DMS 273 treated with DMSO at 0.1 percent for 48 hours (cell line): ENCODE results near the gene MGAT3.

Experiments used
- DNase-seq: peaks from one replicate; lab custom pipeline; 2025; lab: John Stamatoyannopoulos, UW

MGAT3 gene

DNA sequence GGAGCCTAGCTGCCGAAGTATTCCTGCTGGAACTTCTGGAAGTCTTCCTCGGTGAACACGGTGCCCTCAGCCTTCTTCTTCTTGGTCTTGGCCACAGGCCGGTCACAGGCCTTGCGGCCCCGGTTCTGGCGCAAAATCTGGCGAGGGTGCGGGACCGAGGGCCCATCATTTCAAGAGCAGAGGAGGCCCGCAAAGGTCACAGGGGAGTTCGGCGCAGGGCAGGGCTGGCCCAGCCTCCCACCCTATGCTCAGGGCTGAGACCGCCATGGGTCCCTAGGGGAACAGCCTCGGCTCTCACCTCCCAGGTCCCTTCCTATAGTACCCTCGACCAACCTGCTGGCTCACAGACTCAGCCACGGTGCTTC, 72.7 kb downstream of the MGAT3 start:
- no peak for DNase-seq

DNA sequence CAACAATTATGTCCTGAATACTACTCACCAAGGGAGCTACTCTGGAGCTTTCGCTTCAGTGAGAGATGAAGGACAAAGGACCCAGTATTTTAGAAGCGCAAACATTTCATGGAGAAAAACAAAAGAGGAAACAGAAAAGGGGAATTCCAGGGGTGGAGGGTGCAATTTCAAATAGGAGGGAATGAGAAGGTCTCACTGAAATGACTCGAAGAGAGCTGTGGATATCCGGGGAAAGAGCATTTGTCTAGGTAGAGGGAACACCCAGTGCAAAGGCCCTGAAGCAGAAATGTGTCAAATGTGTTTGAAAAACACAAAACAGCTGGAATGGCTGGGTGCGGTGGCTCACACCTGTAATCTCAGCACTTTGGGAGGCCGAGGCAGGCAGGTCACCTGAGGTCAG, 73.3 kb downstream of the MGAT3 start:
- DNase-seq, result no peak

DNA sequence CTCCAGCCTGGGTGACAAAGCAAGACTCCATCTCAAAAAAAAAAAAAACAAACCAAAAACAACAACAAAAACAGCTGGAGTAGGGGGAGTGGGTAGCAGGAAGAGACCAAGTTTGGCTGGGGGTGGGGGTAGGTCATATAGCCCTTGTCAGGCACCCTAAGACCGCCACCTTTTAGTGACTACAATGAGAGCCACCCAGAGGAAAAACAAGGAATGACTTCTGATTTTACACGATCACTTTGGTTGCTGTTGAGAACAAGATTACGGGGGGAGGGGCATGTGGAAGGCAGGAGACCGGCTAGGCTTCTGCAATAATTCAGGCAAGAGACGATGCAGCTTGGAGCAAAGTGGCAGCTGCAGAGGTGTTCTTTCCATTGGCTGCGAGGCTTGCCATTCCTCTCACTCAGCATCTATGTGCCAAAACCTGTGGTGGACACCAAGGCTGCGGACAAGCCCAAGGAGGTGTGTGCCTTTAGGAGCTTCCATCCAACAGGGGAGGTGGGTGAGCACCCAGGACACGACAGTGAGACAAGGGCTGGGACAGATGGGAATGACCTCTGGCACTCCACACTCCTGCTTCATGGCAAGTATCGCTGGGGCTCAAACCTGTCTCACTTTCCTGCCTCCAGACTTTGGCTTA, 74.0 kb downstream of the MGAT3 start:
- no peak for DNase-seq

DNA sequence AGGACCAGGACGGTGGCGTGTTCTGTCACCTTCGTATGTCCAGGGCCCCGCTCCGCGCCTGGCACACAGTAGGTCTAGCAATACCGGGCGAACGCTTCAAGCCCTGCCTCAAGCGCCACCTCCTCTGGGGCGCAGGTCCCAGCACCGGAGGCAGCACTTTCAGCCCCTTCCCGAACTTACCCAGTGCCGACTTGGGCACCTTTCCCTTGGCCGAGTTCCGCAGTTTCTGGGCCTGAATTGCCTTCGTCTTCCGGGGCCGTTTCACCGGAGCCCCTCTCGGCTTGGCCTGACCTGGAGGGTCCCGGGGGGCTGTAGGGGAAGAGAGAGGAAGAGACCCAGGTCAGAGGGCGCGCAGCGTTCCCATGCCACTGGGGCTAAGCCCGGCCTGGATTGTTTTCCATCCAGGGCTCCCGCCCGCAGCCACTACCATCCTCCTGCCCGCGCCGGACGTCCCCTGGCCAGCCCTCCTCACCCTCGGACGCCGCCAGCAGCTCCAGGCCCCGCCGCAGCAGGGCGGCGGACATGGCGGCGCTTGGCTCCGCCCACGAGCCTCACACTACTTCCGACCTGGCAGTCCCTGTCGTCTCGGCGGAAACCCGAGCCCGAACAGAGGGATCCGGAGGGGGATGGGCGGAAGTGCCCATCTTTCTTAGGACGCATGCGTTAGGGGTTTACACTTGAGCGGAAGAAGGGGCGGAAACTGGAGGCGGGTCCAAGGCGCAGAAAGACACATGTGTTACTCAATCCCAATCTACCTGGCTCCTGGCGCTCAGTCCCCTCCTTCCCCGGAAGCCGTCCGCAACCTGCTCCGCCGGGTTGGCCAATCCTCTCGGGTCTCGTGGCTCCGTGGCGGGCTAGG, 75.6 kb downstream of the MGAT3 start, which contains the start of gene RPS19BP1:
Gene RPS19BP1 (minus strand): TSS at position 534 of the 859 bp plus-strand sequence. CDS start 10 bp downstream, at position 524.
- peak; percentile 98 for DNase-seq

DNA sequence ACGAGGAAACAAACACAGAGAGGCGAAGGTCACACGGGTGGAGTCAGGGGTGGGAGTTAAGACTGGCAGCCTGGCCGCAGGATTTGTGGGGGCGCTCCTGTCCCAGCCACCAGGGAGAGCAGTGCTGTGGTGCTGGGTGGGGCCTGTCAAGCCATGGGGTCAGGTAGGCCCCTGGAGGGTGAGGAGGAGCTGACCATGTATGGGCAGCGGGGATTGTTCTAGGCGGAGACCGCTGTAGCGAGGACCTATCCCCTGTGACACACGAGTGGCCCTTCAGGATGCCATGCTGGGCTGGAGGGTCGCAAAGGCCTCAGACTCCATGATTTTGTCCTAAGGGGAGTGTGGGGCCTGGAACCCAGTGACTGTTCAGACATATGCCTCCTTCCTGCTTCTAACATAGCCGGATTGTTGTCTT, 77.3 kb downstream of the MGAT3 start:
- DNase-seq, result no peak

DNA sequence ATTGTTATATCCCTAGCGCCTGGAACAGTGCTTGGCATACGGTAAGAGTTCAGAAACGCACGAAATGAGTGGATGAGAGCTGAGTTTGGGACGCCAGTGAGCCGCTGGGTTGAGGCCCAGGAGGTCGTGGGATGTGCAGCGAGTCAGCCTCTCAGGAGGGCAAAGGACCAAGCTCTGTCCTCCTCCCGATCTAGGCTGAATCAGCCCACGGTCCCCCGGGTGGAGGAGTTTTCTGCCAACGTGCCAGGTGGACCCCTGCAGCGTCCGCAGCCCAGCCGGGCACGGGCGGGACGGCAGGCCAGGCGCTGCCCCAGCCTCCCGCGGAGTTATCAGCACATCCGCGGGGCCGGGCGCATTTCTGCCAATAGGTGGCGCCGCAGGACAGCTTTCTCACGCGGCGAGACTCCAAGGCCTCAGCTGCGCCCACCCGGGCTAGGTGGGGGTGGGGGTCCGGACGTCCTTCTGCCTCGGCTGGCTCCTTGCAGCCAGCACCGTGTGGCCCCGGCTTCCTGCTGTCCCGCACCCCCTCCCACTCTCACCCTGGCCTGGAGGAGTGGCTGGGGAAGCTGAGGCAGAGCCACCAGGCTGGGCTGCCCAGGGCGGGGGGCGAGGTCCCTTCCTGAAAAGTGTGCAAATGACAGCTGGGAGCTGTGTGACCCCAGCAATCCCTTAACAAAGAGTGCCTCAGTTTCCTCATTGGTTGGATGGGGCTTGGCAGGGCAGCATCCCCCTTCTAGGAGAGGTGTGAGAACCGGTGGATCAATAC, 78.0 kb downstream of the MGAT3 start:
- DNase-seq, result no peak

DNA sequence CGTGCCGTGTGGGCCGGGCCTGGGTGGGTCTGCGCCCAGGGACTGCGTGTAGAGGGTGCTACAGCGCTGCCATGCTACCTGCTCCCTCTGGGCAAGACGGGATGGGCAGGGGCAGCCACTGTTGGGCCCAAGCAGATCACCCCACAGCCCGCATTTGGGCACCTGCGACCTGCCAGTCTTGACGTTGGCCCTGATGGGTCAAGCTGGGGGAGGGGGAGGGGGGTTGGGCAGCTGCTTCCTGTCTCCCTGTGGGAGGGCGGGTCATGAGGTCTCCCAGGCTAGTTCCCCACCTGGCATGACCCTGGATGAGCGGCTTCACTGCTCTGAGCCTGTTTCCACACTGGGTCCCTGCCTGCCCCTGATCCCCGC, 78.5 kb downstream of the MGAT3 start:
- DNase-seq, result no peak

DNA sequence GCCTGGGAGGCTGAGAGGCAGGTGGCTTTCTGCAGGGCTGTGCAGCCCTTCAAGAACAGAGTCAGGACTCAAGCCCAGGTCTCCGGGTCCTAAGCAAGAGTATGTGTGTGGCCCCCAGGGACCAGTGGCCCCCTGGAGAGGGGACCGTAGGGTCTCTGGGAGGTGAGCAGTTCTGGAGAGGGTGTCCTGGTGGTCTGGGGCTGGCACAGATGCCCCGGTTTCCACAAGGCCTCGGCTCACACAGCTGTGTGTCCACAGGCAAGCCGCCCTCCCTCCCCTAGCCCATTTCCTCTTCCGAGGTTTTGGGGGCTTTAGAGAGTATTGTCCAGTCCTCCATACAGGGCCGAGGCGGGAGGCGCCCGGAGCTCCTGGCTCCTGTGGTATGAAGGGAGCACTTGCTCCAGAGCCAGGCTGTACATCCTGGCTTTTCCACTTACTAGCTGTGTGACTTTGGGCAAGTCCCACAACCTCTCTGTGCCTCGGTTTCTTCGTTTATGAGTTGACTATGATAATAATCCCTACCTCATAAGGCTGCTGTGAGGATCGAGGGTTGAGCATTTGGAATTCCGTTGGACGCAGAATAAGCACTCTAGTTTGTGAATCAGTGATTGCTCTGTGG, 79.1 kb downstream of the MGAT3 start:
- DNase-seq, result no peak

DNA sequence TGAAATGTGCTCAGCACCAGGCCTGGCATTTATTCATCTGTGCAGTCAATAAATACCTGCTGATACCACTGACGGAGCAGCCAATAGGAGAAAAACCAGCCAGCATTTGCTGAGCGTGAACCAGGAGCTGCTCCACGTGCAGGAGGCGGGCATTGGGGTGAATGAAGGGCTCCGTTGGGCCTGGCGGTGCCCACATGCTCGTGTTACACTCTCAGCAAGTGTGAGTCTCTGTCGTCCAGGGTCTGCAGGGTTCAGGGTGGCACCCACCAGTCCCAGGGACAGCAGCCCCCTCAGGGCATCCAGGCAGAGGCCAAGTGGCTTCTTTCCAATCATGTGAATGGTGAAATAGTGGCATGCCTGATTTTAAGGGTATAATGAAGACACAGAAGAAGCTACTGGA, 79.9 kb downstream of the MGAT3 start:
- DNase-seq, result no peak

DNA sequence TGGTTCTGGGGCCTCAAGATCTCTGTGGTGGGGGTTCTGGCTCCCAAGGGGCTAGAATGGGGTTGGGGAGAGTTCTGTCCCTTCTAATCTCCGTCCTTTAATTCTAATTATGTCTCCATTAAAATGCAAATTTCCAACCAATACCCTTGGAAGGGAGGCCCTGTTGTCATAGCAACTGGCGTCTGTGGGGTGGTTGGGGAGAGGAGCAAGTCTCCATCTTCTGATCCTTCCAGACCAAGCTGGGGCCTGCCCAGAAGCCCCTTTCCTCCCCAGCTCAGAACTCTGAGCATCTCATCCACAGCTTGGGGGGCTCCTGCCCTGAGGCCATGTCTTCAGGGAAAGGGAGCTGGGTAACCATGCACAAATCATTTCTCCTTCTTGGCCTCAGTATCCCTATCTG, 81.2 kb downstream of the MGAT3 start:
- no peak for DNase-seq
